SK-N-SH treated with all-trans-retinoic acid at 6 μM for 48 hours (cell line): ENCODE results near the gene LPP.

Experiments used
- ATAC-seq: fragments of 200-7000 bp; cut with Tn5 transposase; 3 replicates; pipeline ENCODE4 v1.9.1; 2020; ENCODE audit warnings: mild to moderate bottlenecking, moderate library complexity
- ARNTL ChIP-seq: fragments of 450-650 bp; formaldehyde crosslinking; IDR thresholded peaks from 2 replicates; pipeline ENCODE4 v1.5.0; 2020; ENCODE audit warnings: low read depth, mild to moderate bottlenecking, moderate library complexity, borderline replicate concordance
- CSDC2 ChIP-seq: fragments of 250-450 bp; sonication (Bioruptor Pico); IDR thresholded peaks from 2 replicates; pipeline ENCODE4 v1.5.0; 2020; ENCODE audit warnings: mild to moderate bottlenecking, moderate library complexity
- CSRNP3 ChIP-seq: fragments of 250-450 bp; sonication (Bioruptor Pico); IDR thresholded peaks from 2 replicates; pipeline ENCODE4 v1.5.1; 2021; ENCODE audit warnings: mild to moderate bottlenecking, moderate library complexity
- ESRRG ChIP-seq: fragments of 250-450 bp; sonication (Bioruptor Pico); IDR thresholded peaks from 2 replicates; pipeline ENCODE4 v1.6.1; 2021; ENCODE audit warnings: mild to moderate bottlenecking
- GLIS3 ChIP-seq: fragments of 250-450 bp; sonication (Bioruptor Pico); IDR thresholded peaks from 2 replicates; pipeline ENCODE4 v1.5.0; 2020; ENCODE audit warnings: mild to moderate bottlenecking, moderate library complexity
- ISL1 ChIP-seq: fragments of 250-450 bp; sonication (Bioruptor Pico); IDR thresholded peaks from 2 replicates; pipeline ENCODE4 v2.1.2; 2022; ENCODE audit warnings: mild to moderate bottlenecking, moderate library complexity
- OSR1 ChIP-seq: fragments of 250-450 bp; sonication (Bioruptor Pico); IDR thresholded peaks from 2 replicates; pipeline ENCODE4 v1.8.0; 2022; ENCODE audit warnings: moderate library complexity, mild to moderate bottlenecking, inconsistent platforms
- PPARA ChIP-seq: fragments of 250-450 bp; sonication (Bioruptor Pico); IDR thresholded peaks from 2 replicates; pipeline ENCODE4 v1.5.0; 2020; ENCODE audit warnings: mild to moderate bottlenecking, borderline replicate concordance
- RARB ChIP-seq: fragments of 250-450 bp; sonication (Bioruptor Pico); IDR thresholded peaks from 2 replicates; pipeline ENCODE4 v1.8.0; 2021; ENCODE audit warnings: mild to moderate bottlenecking, moderate library complexity
- SNAI2 ChIP-seq: fragments of 250-450 bp; sonication (Bioruptor Pico); IDR thresholded peaks from 2 replicates; pipeline ENCODE4 v1.5.0; 2020; ENCODE audit warnings: mild to moderate bottlenecking, moderate library complexity
- TCF4 ChIP-seq: fragments of 250-450 bp; sonication (Bioruptor Pico); IDR thresholded peaks from 2 replicates; pipeline ENCODE4 v1.8.0; 2021; ENCODE audit warnings: mild to moderate bottlenecking, moderate library complexity, borderline replicate concordance
- TOX ChIP-seq: fragments of 250-450 bp; sonication (Bioruptor Pico); IDR thresholded peaks from 2 replicates; pipeline ENCODE4 v1.8.0; 2021; ENCODE audit warnings: mild to moderate bottlenecking, moderate library complexity, borderline replicate concordance
- TSHZ2 ChIP-seq: fragments of 250-450 bp; sonication (Bioruptor Pico); IDR thresholded peaks from 2 replicates; pipeline ENCODE4 v1.5.0; 2020; ENCODE audit warnings: mild to moderate bottlenecking, moderate library complexity
- ZC3H10 ChIP-seq: fragments of 250-450 bp; sonication (Bioruptor Pico); IDR thresholded peaks from 2 replicates; pipeline ENCODE4 v1.5.1; 2021; ENCODE audit warnings: mild to moderate bottlenecking, moderate library complexity
- ZFP3 ChIP-seq: fragments of 250-450 bp; sonication (Bioruptor Pico); IDR thresholded peaks from 2 replicates; pipeline ENCODE4 v1.5.0; 2020; ENCODE audit warnings: mild to moderate bottlenecking, moderate library complexity
- ZFP30 ChIP-seq: fragments of 450-650 bp; formaldehyde crosslinking; IDR thresholded peaks from 2 replicates; pipeline ENCODE4 v1.5.0; 2022; ENCODE audit warnings: mild to moderate bottlenecking, moderate library complexity
- ZNF565 ChIP-seq: fragments of 450-650 bp; formaldehyde crosslinking; conservative IDR thresholded peaks from 2 replicates; pipeline ENCODE4 v1.5.0; 2020; ENCODE audit warnings: low read depth, mild to moderate bottlenecking, moderate library complexity
- ZNF70 ChIP-seq: fragments of 450-650 bp; formaldehyde crosslinking; IDR thresholded peaks from 2 replicates; pipeline ENCODE4 v1.5.0; 2020; ENCODE audit warnings: mild to moderate bottlenecking, moderate library complexity
- TF ChIP-seq, protein P1 (sequence below): fragments of 250-450 bp; sonication (Bioruptor Pico); IDR thresholded peaks from 2 replicates; pipeline ENCODE4 v1.8.0; 2020; ENCODE audit warnings: mild to moderate bottlenecking, moderate library complexity, borderline replicate concordance
- TF ChIP-seq, protein P2 (sequence below): fragments of 250-450 bp; sonication (Bioruptor Pico); IDR thresholded peaks from 2 replicates; pipeline ENCODE4 v1.8.0; 2021; ENCODE audit warnings: low read depth, mild to moderate bottlenecking, moderate library complexity, borderline replicate concordance
- TF ChIP-seq, protein P3 (sequence below): fragments of 250-450 bp; sonication (Bioruptor Pico); IDR thresholded peaks from 2 replicates; pipeline ENCODE4 v1.5.1; 2020; ENCODE audit warnings: low read depth, mild to moderate bottlenecking, moderate library complexity

The LPP gene

GRCh38 chr3:188557235-188557634 lies 403.3 kb downstream of the LPP start:
- no peak for ATAC-seq
- TF ChIP-seq ZNF70 (CRISPR knock-in tag) (no peak), ZFP3 (CRISPR knock-in tag) (no peak), CSRNP3 (CRISPR knock-in tag) (no peak), TCF4 (no peak), ZC3H10 (no peak), SNAI2 (CRISPR knock-in tag) (no peak), GLIS3 (CRISPR knock-in tag) (no peak), TSHZ2 (CRISPR knock-in tag) (no peak), ISL1 (no peak), ESRRG (CRISPR knock-in tag) (no peak), RARB (CRISPR knock-in tag) (no peak), CSDC2 (CRISPR knock-in tag) (no peak), ARNTL (no peak), TOX (no peak), ZNF565 (CRISPR knock-in tag) (no peak)
- TF ChIP-seq, protein P1, sequence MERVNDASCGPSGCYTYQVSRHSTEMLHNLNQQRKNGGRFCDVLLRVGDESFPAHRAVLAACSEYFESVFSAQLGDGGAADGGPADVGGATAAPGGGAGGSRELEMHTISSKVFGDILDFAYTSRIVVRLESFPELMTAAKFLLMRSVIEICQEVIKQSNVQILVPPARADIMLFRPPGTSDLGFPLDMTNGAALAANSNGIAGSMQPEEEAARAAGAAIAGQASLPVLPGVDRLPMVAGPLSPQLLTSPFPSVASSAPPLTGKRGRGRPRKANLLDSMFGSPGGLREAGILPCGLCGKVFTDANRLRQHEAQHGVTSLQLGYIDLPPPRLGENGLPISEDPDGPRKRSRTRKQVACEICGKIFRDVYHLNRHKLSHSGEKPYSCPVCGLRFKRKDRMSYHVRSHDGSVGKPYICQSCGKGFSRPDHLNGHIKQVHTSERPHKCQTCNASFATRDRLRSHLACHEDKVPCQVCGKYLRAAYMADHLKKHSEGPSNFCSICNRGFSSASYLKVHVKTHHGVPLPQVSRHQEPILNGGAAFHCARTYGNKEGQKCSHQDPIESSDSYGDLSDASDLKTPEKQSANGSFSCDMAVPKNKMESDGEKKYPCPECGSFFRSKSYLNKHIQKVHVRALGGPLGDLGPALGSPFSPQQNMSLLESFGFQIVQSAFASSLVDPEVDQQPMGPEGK (CRISPR knock-in tag): no peak
- TF ChIP-seq, protein P2, sequence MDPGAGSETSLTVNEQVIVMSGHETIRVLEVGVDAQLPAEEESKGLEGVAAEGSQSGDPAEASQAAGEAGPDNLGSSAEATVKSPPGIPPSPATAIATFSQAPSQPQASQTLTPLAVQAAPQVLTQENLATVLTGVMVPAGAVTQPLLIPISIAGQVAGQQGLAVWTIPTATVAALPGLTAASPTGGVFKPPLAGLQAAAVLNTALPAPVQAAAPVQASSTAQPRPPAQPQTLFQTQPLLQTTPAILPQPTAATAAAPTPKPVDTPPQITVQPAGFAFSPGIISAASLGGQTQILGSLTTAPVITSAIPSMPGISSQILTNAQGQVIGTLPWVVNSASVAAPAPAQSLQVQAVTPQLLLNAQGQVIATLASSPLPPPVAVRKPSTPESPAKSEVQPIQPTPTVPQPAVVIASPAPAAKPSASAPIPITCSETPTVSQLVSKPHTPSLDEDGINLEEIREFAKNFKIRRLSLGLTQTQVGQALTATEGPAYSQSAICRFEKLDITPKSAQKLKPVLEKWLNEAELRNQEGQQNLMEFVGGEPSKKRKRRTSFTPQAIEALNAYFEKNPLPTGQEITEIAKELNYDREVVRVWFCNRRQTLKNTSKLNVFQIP: no peak

- TF ChIP-seq RARB (CRISPR knock-in tag) (no peak), ISL1 (peak; percentile 30; the same call in 1 of the 2 replicates), GLIS3 (CRISPR knock-in tag) (no peak)
- ATAC-seq: peak; percentile 63
These were observed 404.6 kb downstream of the LPP start for GRCh38 chr3:188558343-188559071.

DNA sequence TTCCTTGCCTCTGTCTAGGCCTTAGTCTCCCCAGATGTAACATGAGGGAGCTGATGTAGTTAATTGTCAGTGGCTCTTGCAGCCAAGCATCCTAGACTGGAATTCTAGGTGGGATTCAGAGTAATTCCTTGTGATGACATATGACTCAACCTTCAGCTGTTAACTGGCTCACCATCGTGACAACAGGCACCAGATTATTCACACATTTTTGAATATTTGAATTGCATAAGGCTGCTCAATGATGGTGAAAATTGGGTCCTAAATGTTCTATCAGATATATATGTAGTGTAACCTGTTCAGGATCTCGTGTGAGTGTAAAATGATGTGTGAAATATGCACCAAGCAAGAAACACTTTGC lies 405.1 kb downstream of the LPP start:
- ATAC-seq: no peak
- TF ChIP-seq ZC3H10 (no peak), GLIS3 (CRISPR knock-in tag) (no peak), ESRRG (CRISPR knock-in tag) (no peak), ZFP30 (no peak), PPARA (no peak), OSR1 (CRISPR knock-in tag) (no peak)
- TF ChIP-seq, protein P3, sequence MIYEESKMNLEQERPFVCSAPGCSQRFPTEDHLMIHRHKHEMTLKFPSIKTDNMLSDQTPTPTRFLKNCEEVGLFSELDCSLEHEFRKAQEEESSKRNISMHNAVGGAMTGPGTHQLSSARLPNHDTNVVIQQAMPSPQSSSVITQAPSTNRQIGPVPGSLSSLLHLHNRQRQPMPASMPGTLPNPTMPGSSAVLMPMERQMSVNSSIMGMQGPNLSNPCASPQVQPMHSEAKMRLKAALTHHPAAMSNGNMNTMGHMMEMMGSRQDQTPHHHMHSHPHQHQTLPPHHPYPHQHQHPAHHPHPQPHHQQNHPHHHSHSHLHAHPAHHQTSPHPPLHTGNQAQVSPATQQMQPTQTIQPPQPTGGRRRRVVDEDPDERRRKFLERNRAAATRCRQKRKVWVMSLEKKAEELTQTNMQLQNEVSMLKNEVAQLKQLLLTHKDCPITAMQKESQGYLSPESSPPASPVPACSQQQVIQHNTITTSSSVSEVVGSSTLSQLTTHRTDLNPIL (CRISPR knock-in tag): no peak
- TF ChIP-seq, protein P1 (CRISPR knock-in tag): no peak
- TF ChIP-seq, all 23 proteins: peak for 0
